GM12874 (cell line): Measurements from ENCODE around the gene TNPO3.

Experiments
- CTCF ChIP-seq: IDR thresholded peaks from 2 replicates; pipeline ENCODE4 v1.5.1; 2011; ENCODE audit warnings: low read depth, mild to moderate bottlenecking, control low read depth, low read length, moderate library complexity; ENCODE audit not compliant: insufficient read depth

TNPO3 gene

DNA sequence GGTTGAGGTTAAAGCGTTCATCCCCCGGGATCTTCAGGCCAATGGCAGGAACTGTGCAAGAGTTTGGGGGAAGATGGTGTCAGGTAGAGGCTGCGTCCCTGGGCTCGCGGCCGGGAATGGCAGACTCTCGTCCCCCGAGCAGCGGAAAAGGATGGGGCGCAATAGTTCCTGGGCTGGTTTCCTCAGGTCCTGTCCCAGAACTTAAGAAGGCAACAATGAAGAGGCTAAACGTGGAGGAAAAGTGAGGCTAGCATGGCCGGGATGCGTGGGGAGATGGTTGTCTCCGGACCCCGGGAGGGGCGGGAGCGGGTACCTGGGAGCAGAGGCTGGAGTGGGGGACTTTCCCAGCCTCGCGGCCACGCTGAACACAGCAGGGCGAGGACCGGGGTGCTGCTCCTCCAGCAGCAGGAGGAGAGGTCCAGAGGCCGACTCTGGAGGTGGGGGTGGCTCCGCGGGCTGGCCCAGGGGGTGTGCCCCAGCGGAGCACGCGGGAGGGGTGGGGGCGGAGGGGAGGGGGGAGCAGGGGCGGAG is 116.3 kb downstream of the TNPO3 start:
- TF ChIP-seq CTCF, result no peak

GRCh38 chr7:128937647-128938543 is 117.0 kb downstream of the TNPO3 start, which contains the start of gene IRF5:
Gene IRF5, plus strand, starts transcription at chr7:128937927. Its CDS starts 4,155 bp downstream, at chr7:128942082.
- no peak for TF ChIP-seq CTCF

DNA sequence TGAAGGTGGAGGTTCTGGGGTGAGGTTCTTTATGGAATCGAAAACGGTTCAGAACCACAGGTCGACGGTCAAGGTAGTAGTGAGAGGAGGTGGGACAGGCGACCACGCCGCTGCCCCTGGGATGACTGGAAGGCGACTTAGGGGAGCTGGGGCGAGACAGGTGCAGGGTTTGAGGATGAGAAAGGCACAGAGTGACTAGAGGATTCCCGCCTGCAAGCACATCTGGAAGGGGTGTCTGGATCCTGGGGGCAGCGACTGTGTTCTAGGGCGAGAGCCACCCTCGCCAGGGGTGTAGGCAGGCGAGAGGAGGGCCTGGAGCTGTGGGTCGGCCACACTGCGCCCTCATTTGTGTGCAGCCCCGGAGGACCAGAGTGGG is 117.7 kb downstream of the TNPO3 start:
- no peak for TF ChIP-seq CTCF

GRCh38 chr7:128936798-128937197 is 118.1 kb downstream of the TNPO3 start:
- no peak for TF ChIP-seq CTCF

- TF ChIP-seq CTCF, result no peak
Measured at GRCh38 chr7:128935342-128935730, 119.6 kb downstream of the TNPO3 start.

GRCh38 chr7:128934361-128935341 is 120.3 kb downstream of the TNPO3 start:
- TF ChIP-seq CTCF, result no peak

- TF ChIP-seq CTCF, result no peak
Measured at GRCh38 chr7:128933180-128933891, 121.6 kb downstream of the TNPO3 start.
